IPS DF 6.9 (cell line): Measurements from ENCODE around the gene MOBP.

Source experiments
- DNase-seq: peaks from one replicate; pipeline ENCODE4 v3.0.0-alpha.2; 2013; ENCODE audit warnings: low read depth, low spot score
- H3K27ac ChIP-seq: one replicate; pipeline ENCODE4 v1.5.1; 2013; ENCODE audit warnings: low read length, control low read depth
- H3K27me3 ChIP-seq: 2 replicates; pipeline ENCODE4 v1.6.1; 2013; ENCODE audit warnings: mild to moderate bottlenecking, low read length; ENCODE audit not compliant: control insufficient read depth, insufficient read depth
- H3K36me3 ChIP-seq: 2 replicates; pipeline ENCODE4 v1.6.1; 2013; ENCODE audit warnings: low read length; ENCODE audit not compliant: control insufficient read depth, insufficient read depth
- H3K4me1 ChIP-seq: 2 replicates; pipeline ENCODE4 v1.6.1; 2013; ENCODE audit warnings: low read length; ENCODE audit not compliant: control insufficient read depth, insufficient read depth
- H3K4me3 ChIP-seq: 2 replicates; pipeline ENCODE4 v1.5.1; 2013; ENCODE audit warnings: mild to moderate bottlenecking, low read length
- H3K9me3 ChIP-seq: 2 replicates; pipeline ENCODE4 v1.6.1; 2013; ENCODE audit warnings: low read length, inconsistent platforms; ENCODE audit not compliant: control insufficient read depth, insufficient read depth
- WGBS: extraction: QIAGEN DNeasy Blood & Tissue Kit; methylation state at CpG from one replicate; pipeline ENCODE4 v1.1.7; 2013; ENCODE audit warnings: mixed read lengths, missing lambda C conversion rate; ENCODE audit not compliant: insufficient read length, insufficient coverage; 5-methylcytosine and 5-hydroxymethylcytosine counted together

The MOBP gene

GRCh38 chr3:39469258-39469657, 1.8 kb downstream of the MOBP start:
- peaks cover 2% of the 10 kb centered on the region; the same call in 1 of the 2 replicates for H3K4me1 ChIP-seq
- no peak overlapping the region for H3K27ac ChIP-seq
- no CpG with 5 or more reads among the region's 1 CpG for WGBS
- H3K27me3 ChIP-seq, result no peaks in the 10 kb centered on the region
- no peaks in the 10 kb centered on the region for H3K36me3 ChIP-seq
- DNase-seq, result no peak
- H3K4me3 ChIP-seq, result no peak overlapping the region
- H3K9me3 ChIP-seq, result peaks cover 2% of the 10 kb centered on the region; the same call in 1 of the 2 replicates

- Histone ChIP-seq H3K27me3 (no peaks in the 10 kb centered on the region), H3K9me3 (peaks cover 2% of the 10 kb centered on the region; the same call in 1 of the 2 replicates), H3K36me3 (no peaks in the 10 kb centered on the region), H3K4me3 (no peak overlapping the region), H3K4me1 (peaks cover 2% of the 10 kb centered on the region; the same call in 1 of the 2 replicates), H3K27ac (no peak overlapping the region)
- WGBS, result no CpG with 5 or more reads among the region's 6 CpGs
- no peak for DNase-seq
These were observed 2.5 kb downstream of the MOBP start for GRCh38 chr3:39469945-39470344.

GRCh38 chr3:39471652-39472051, 4.2 kb downstream of the MOBP start:
- no CpG with 5 or more reads among the region's 5 CpGs for WGBS
- DNase-seq, result no peak
- Histone ChIP-seq H3K9me3 (peaks cover 2% of the 10 kb centered on the region; the same call in 1 of the 2 replicates), H3K27me3 (no peaks in the 10 kb centered on the region), H3K36me3 (no peaks in the 10 kb centered on the region), H3K4me1 (peaks cover 2% of the 10 kb centered on the region; the same call in 1 of the 2 replicates), H3K4me3 (no peak overlapping the region), H3K27ac (no peak overlapping the region)

GRCh38 chr3:39473452-39474125, 6.1 kb downstream of the MOBP start:
- no peak for DNase-seq
- no peaks in the 10 kb centered on the region for H3K27me3 ChIP-seq
- no peak overlapping the region for H3K4me3 ChIP-seq
- H3K9me3 ChIP-seq, result peaks cover 2% of the 10 kb centered on the region; the same call in 1 of the 2 replicates
- H3K27ac ChIP-seq, result no peak overlapping the region
- peaks cover 2% of the 10 kb centered on the region; the same call in 1 of the 2 replicates for H3K4me1 ChIP-seq
- WGBS, result no CpG with 5 or more reads among the region's 4 CpGs
- no peaks in the 10 kb centered on the region for H3K36me3 ChIP-seq

- Histone ChIP-seq H3K27me3 (no peaks in the 10 kb centered on the region), H3K36me3 (no peaks in the 10 kb centered on the region), H3K4me1 (peaks cover 2% of the 10 kb centered on the region; the same call in 1 of the 2 replicates)
These were observed 6.6 kb downstream of the MOBP start for GRCh38 chr3:39474126-39474515.

GRCh38 chr3:39476783-39477182, 9.3 kb downstream of the MOBP start:
- Histone ChIP-seq H3K27me3 (no peaks in the 10 kb centered on the region), H3K27ac (no peak overlapping the region), H3K9me3 (peaks cover 2% of the 10 kb centered on the region; the same call in 1 of the 2 replicates), H3K4me1 (peaks cover 2% of the 10 kb centered on the region; the same call in 1 of the 2 replicates), H3K4me3 (no peak overlapping the region), H3K36me3 (no peaks in the 10 kb centered on the region)
- no peak for DNase-seq

More at GRCh38 chr3:39474126-39474515, 6.6 kb downstream of the MOBP start:
- no CpG with 5 or more reads among the region's 4 CpGs for WGBS
- no peak overlapping the region for H3K4me3 ChIP-seq
- no peak for DNase-seq
- no peak overlapping the region for H3K27ac ChIP-seq
- peaks cover 2% of the 10 kb centered on the region; the same call in 1 of the 2 replicates for H3K9me3 ChIP-seq

- no CpG with 5 or more reads among the region's 1 CpG for WGBS
- DNase-seq, result no peak
- peaks cover under 1% of the 10 kb centered on the region; the same call in 1 of the 2 replicates for H3K4me1 ChIP-seq
- no peak overlapping the region for H3K27ac ChIP-seq
- no peak overlapping the region for H3K4me3 ChIP-seq
- H3K36me3 ChIP-seq, result no peaks in the 10 kb centered on the region
- H3K9me3 ChIP-seq, result peaks cover under 1% of the 10 kb centered on the region; the same call in 1 of the 2 replicates
- no peaks in the 10 kb centered on the region for H3K27me3 ChIP-seq
These were observed 10.7 kb downstream of the MOBP start for GRCh38 chr3:39478226-39478625.

GRCh38 chr3:39479701-39480414, 12.4 kb downstream of the MOBP start:
- H3K27ac ChIP-seq, result no peak overlapping the region
- no CpG with 5 or more reads among the region's 7 CpGs for WGBS

GRCh38 chr3:39485547-39485946, 18.1 kb downstream of the MOBP start:
- H3K4me3 ChIP-seq, result no peak overlapping the region
- no peaks in the 10 kb centered on the region for H3K27me3 ChIP-seq
- no peaks in the 10 kb centered on the region for H3K4me1 ChIP-seq
- no peak for DNase-seq
- no CpG with 5 or more reads among the region's 8 CpGs for WGBS
- H3K27ac ChIP-seq, result no peak overlapping the region
- H3K36me3 ChIP-seq, result no peaks in the 10 kb centered on the region
- H3K9me3 ChIP-seq, result no peaks in the 10 kb centered on the region

More at GRCh38 chr3:39479701-39480414, 12.4 kb downstream of the MOBP start:
- H3K27me3 ChIP-seq, result no peaks in the 10 kb centered on the region
- H3K9me3 ChIP-seq, result no peaks in the 10 kb centered on the region
- no peaks in the 10 kb centered on the region for H3K36me3 ChIP-seq
- no peak overlapping the region for H3K4me3 ChIP-seq
- H3K4me1 ChIP-seq, result no peaks in the 10 kb centered on the region
- DNase-seq, result no peak

GRCh38 chr3:39491014-39491413, 23.5 kb downstream of the MOBP start:
- H3K4me3 ChIP-seq, result no peak overlapping the region
- no peak for DNase-seq
- no CpG with 5 or more reads among the region's 3 CpGs for WGBS
- no peaks in the 10 kb centered on the region for H3K9me3 ChIP-seq
- H3K27me3 ChIP-seq, result no peaks in the 10 kb centered on the region
- no peaks in the 10 kb centered on the region for H3K4me1 ChIP-seq
- H3K27ac ChIP-seq, result no peak overlapping the region
- no peaks in the 10 kb centered on the region for H3K36me3 ChIP-seq
